Measurements from ENCODE around the gene CORO2B. TPM values are rescaled to one million over a fixed set of nuclear protein-coding genes. Genes with fewer than 3 reads are reported as not detected.
A peak's percentile ranks its signal among the peaks of the same experiment; 100 is the strongest.

The CORO2B gene
- total RNA-seq, 6 donors from 2014 or later: 0.79 to 9.0 (median 2.0) TPM

DNA sequence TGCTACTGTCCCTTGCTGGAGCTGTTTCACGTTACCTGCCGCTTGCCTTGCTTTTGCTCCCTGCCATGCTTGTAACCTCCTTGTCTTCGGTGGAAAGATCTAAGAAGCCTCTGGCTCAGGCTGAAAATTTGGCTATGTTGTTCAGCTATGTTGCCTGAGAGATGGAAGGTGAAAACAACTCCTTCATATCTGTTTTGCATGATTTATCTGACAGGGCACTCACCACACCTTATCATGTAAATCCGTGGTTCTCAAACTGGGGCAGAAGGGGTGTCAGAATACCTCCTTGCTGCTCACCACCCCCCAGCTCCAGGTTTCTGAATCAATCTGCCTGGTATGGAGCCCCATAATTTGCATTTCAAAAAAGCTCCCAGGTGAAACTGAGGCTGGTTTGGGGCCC, 6.5 kb upstream of the CORO2B start:
- Histone ChIP-seq H3K27ac (no peak overlapping the region), H3K27me3 (no peaks in the 10 kb centered on the region), H3K4me1 (peaks cover 0 to 4% (median under 1%) of the 10 kb centered on the region in 4 donors), H3K4me3 (no peak overlapping the region), H3K9me3 (no peaks in the 10 kb centered on the region), H3K36me3 (no peaks in the 10 kb centered on the region)
- DNase-seq (no peak), ATAC-seq (ENCODE audit: low FRiP score in 2 of 2) (no peak)
- 92% methylated on average over 4 of the region's 4 CpGs for WGBS, 2 donors
- TF ChIP-seq, protein P1, sequence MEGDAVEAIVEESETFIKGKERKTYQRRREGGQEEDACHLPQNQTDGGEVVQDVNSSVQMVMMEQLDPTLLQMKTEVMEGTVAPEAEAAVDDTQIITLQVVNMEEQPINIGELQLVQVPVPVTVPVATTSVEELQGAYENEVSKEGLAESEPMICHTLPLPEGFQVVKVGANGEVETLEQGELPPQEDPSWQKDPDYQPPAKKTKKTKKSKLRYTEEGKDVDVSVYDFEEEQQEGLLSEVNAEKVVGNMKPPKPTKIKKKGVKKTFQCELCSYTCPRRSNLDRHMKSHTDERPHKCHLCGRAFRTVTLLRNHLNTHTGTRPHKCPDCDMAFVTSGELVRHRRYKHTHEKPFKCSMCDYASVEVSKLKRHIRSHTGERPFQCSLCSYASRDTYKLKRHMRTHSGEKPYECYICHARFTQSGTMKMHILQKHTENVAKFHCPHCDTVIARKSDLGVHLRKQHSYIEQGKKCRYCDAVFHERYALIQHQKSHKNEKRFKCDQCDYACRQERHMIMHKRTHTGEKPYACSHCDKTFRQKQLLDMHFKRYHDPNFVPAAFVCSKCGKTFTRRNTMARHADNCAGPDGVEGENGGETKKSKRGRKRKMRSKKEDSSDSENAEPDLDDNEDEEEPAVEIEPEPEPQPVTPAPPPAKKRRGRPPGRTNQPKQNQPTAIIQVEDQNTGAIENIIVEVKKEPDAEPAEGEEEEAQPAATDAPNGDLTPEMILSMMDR (IDR thresholded peaks at IDR 0.05): no peak
- TF ChIP-seq POLR2A (IDR thresholded peaks at IDR 0.05): no peak
- no peak for TF ChIP-seq POLR2AphosphoS5 (IDR thresholded peaks at IDR 0.05)
- no peak for TF ChIP-seq EP300 (IDR thresholded peaks at IDR 0.05)

DNA sequence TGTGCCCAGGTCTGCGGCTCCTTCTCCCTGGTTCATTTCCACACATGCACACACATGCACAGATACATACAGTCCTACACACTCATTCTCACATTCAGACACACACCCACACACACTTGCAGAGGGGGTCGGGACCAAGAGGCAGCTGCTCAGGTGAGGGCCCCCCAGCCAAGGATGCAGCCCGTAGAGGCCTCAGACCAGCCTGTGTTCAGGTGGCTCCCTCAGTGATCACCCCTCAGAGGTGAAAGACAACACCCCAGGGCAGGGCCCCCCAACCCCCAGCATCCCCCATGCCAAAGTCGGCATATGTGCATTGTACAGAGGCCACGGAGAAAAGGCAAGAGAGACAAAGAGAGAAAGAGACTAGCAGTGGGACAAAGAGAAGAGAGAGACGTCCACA, 5.9 kb upstream of the CORO2B start:
- peaks cover 4 to 11% (median 6%) of the 10 kb centered on the region in 4 donors for H3K4me1 ChIP-seq
- peak in 1 of 2 donors; percentile 43 for DNase-seq
- WGBS, 2 donors: 70 to 78% methylated on average over 6 of the region's 6 CpGs

DNA sequence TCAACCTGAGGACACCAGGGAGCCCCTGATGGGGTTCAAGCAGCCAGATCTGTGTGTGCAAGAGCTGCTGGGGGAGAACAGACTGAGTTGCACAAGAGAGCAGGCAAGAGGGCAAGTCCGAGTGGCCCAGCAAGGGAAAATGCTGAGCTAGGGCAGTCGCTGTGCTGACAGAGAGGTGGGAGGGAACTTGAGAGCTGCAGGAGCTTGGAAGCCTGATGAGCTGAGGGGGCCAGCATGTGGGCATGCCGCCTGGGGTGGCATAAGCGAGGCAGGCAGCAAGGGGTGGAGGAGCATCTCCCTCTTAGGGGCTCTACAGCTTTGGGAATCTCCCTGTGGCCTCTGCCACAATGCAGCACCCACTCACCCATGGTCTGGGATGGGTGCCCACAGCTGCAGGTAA, 4.7 kb upstream of the CORO2B start:
- TF ChIP-seq EP300 (IDR thresholded peaks at IDR 0.05) (no peak), POLR2AphosphoS5 (IDR thresholded peaks at IDR 0.05) (no peak), POLR2A (IDR thresholded peaks at IDR 0.05) (no peak)
- Histone ChIP-seq H3K9me3 (no peaks in the 10 kb centered on the region), H3K4me1 (peaks cover 8 to 22% (median 13%) of the 10 kb centered on the region in 4 donors), H3K27me3 (no peaks in the 10 kb centered on the region), H3K27ac (no peak overlapping the region), H3K36me3 (no peaks in the 10 kb centered on the region), H3K4me3 (no peak overlapping the region)
- ATAC-seq (ENCODE audit: low FRiP score in 2 of 2) (no peak), DNase-seq (peak in 1 of 2 donors; percentile 43)
- WGBS, 2 donors: 59 to 69% methylated on average over 4 of the region's 4 CpGs

More for the DNA sequence above, 5.9 kb upstream of the CORO2B start:
- Histone ChIP-seq H3K27ac (no peak overlapping the region), H3K27me3 (no peaks in the 10 kb centered on the region), H3K4me3 (no peak overlapping the region), H3K36me3 (no peaks in the 10 kb centered on the region), H3K9me3 (no peaks in the 10 kb centered on the region)
- no peak for TF ChIP-seq POLR2AphosphoS5 (IDR thresholded peaks at IDR 0.05)
- TF ChIP-seq POLR2A (IDR thresholded peaks at IDR 0.05): no peak
- TF ChIP-seq, protein P1 (IDR thresholded peaks at IDR 0.05): no peak
- no peak for TF ChIP-seq EP300 (IDR thresholded peaks at IDR 0.05)
- no peak for ATAC-seq (ENCODE audit: low FRiP score in 2 of 2)

GRCh38 chr15:68574629-68575028, 4.2 kb upstream of the CORO2B start:
- Histone ChIP-seq H3K27me3 (peaks cover 0 to 6% (median 2%) of the 10 kb centered on the region in 4 donors), H3K36me3 (no peaks in the 10 kb centered on the region), H3K9me3 (no peaks in the 10 kb centered on the region), H3K4me3 (no peak overlapping the region), H3K27ac (no peak overlapping the region), H3K4me1 (peaks cover 8 to 28% (median 17%) of the 10 kb centered on the region in 4 donors)
- TF ChIP-seq POLR2AphosphoS5 (IDR thresholded peaks at IDR 0.05) (no peak), EP300 (IDR thresholded peaks at IDR 0.05) (no peak), POLR2A (IDR thresholded peaks at IDR 0.05) (no peak)
- TF ChIP-seq, protein P1 (IDR thresholded peaks at IDR 0.05): no peak
- 86 to 88% methylated on average over 6 of the region's 6 CpGs for WGBS, 2 donors
- ATAC-seq (ENCODE audit: low FRiP score in 2 of 2): no peak
- no peak for DNase-seq

DNA sequence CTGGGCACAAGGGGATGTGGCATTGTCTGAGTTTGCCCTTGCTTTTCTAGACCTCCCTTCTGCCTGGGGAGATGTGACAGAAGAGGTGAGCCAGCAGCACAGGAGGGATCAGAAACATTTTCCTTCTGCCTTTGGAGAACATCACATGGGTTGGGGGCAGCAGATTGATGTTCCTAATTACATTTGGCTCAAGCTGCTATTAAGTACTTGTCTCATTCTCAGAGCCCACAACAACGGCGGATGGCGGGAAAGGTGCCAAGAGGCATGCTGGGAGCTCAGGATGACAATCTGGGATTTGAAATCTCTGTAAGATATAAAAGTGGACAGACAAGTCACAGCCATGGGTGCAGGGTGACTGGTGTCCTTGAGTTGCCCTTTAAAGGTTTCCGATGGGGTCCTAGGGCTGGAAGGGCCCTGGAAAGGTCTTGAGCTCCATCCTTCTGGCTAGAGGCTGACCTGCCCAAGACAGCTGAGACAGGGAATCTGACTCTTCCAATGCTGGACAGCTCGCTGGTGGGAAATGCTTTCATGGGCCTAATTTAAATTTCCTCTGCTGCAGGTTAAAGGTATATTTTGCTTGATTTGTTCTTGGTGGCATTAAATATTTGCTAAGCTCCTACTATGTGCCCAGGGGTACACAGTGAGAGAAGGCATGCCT, 2.4 kb upstream of the CORO2B start:
- Histone ChIP-seq H3K4me1 (peaks cover 8 to 31% (median 18%) of the 10 kb centered on the region in 4 donors), H3K27me3 (peaks cover 0 to 7% (median 3%) of the 10 kb centered on the region in 4 donors), H3K4me3 (no peak overlapping the region), H3K27ac (no peak overlapping the region), H3K36me3 (no peaks in the 10 kb centered on the region), H3K9me3 (no peaks in the 10 kb centered on the region)
- WGBS, 2 donors: 79 to 82% methylated on average over 5 of the region's 5 CpGs
- DNase-seq (no peak), ATAC-seq (ENCODE audit: low FRiP score in 2 of 2) (no peak)
- TF ChIP-seq POLR2AphosphoS5 (IDR thresholded peaks at IDR 0.05): no peak
- no peak for TF ChIP-seq POLR2A (IDR thresholded peaks at IDR 0.05)
- TF ChIP-seq EP300 (IDR thresholded peaks at IDR 0.05): no peak
- TF ChIP-seq, protein P1 (IDR thresholded peaks at IDR 0.05): no peak
